Measurements from ENCODE around the gene OLIG2. TPM values are rescaled to one million over a fixed set of nuclear protein-coding genes. Genes with fewer than 3 reads are reported as not detected.

Gene OLIG2
- total and polyA plus RNA-seq, 2 of the 13 experiments (the other 11 are each of a cell fraction or from before 2014, with no cell fraction given), result not detected

DNA sequence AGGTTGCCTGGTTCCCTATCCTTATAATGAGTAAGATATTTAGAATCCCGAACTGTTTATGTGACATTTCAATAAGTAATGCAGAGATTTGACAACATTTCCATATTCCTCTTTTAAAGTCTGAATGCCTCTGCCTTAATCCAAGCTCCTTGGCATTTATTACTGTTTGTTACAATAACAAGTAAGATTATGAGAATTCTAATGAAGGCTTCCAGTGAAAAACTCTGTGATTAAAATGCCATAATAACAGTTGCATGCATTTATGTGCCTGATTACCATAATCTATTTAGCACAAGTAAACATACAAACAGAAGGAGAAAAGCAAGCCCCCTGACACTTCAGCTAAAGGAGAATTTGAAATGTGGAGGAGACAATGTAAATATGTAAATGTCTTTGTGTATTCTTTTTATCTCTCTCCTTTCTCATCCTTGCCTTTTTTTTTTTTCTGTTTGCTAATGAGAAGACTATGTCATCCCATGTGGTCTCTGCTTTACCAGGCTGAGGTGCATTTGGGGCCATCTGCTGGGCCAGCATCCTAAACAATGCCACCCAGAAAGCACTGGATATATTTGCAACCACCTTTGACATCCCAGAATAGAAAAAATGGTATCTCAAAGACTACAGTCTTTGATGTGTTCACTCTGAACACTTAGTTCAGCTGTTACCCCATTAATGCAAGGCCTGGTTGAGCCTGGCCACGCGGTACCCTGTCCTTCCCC, 17.2 kb upstream of the OLIG2 start:
- 29% methylated on average over 3 of the region's 3 CpGs for WGBS (ENCODE audit: low lambda C conversion rate)
- no peak for FAIRE-seq
- H2AFZ ChIP-seq (ENCODE audit: low read length), result no peak overlapping the region
- no peak overlapping the region for H3K4me3 ChIP-seq (replicated peaks in 1 of 3; ENCODE audit: insufficient read depth in 1 of 3, low read depth in 2 of 3, low read length in 3 of 3)
- peaks cover 8% of the 10 kb centered on the region; the same call in 1 of the 2 replicates for H3K4me1 ChIP-seq (ENCODE audit: insufficient read depth, low read length)
- ATAC-seq, result no peak
- no peak overlapping the region for H3K27ac ChIP-seq (ENCODE audit: extremely low read length, insufficient read depth, low read length)
- TF ChIP-seq, protein P1, sequence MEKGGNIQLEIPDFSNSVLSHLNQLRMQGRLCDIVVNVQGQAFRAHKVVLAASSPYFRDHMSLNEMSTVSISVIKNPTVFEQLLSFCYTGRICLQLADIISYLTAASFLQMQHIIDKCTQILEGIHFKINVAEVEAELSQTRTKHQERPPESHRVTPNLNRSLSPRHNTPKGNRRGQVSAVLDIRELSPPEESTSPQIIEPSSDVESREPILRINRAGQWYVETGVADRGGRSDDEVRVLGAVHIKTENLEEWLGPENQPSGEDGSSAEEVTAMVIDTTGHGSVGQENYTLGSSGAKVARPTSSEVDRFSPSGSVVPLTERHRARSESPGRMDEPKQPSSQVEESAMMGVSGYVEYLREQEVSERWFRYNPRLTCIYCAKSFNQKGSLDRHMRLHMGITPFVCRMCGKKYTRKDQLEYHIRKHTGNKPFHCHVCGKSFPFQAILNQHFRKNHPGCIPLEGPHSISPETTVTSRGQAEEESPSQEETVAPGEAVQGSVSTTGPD (CRISPR knock-in tag; IDR thresholded peaks at IDR 0.05), result no peak
- TF ChIP-seq ZSCAN22 (CRISPR knock-in tag; IDR thresholded peaks at IDR 0.05) (no peak), HNF4A (CRISPR knock-in tag; IDR thresholded peaks at IDR 0.05) (no peak), PCBP1 (IDR thresholded peaks at IDR 0.05; ENCODE audit: borderline replicate concordance, low read depth, low read length) (no peak), XRCC5 (optimal IDR thresholded peaks at IDR 0.05; ENCODE audit: low read length) (no peak)
- TF ChIP-seq, protein P2, sequence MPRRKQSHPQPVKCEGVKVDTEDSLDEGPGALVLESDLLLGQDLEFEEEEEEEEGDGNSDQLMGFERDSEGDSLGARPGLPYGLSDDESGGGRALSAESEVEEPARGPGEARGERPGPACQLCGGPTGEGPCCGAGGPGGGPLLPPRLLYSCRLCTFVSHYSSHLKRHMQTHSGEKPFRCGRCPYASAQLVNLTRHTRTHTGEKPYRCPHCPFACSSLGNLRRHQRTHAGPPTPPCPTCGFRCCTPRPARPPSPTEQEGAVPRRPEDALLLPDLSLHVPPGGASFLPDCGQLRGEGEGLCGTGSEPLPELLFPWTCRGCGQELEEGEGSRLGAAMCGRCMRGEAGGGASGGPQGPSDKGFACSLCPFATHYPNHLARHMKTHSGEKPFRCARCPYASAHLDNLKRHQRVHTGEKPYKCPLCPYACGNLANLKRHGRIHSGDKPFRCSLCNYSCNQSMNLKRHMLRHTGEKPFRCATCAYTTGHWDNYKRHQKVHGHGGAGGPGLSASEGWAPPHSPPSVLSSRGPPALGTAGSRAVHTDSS (CRISPR knock-in tag; conservative IDR thresholded peaks at IDR 0.05), result no peak
- TF ChIP-seq, protein P3, sequence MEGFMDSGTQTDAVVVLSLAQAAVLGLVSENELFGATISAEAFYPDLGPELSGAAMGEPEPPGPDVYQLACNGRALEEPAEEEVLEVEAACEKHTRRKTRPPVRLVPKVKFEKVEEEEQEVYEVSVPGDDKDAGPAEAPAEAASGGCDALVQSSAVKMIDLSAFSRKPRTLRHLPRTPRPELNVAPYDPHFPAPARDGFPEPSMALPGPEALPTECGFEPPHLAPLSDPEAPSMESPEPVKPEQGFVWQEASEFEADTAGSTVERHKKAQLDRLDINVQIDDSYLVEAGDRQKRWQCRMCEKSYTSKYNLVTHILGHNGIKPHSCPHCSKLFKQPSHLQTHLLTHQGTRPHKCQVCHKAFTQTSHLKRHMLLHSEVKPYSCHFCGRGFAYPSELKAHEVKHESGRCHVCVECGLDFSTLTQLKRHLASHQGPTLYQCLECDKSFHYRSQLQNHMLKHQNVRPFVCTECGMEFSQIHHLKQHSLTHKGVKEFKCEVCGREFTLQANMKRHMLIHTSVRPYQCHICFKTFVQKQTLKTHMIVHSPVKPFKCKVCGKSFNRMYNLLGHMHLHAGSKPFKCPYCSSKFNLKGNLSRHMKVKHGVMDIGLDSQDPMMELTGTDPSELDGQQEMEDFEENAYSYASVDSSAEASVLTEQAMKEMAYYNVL (CRISPR knock-in tag; IDR thresholded peaks at IDR 0.05; ENCODE audit: borderline replicate concordance), result no peak
- TF ChIP-seq, protein P4, sequence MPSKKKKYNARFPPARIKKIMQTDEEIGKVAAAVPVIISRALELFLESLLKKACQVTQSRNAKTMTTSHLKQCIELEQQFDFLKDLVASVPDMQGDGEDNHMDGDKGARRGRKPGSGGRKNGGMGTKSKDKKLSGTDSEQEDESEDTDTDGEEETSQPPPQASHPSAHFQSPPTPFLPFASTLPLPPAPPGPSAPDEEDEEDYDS (CRISPR knock-in tag; IDR thresholded peaks at IDR 0.05), result no peak
- H3K4me2 ChIP-seq (ENCODE audit: low read depth, low read length), result no peak overlapping the region
- H3K9me3 ChIP-seq (ENCODE audit: low read length), result no peaks in the 10 kb centered on the region
- in situ Hi-C loops (cut with HindIII; ENCODE audit: extremely low pct_ligation_motif_present, low pct_unique_long_range_greater_than_20kb) (no loop called here), intact Hi-C loops (cut with micrococcal nuclease; ENCODE audit: unreplicated experiment) (no loop called here)
- DNase-seq (ENCODE audit: low spot score), result no peak
- no TSS peak for BruUV-seq (replicated peaks)
- H4K20me1 ChIP-seq (ENCODE audit: insufficient read depth, low read length), result no peaks in the 10 kb centered on the region
- H3K79me2 ChIP-seq (ENCODE audit: insufficient read depth, low read length), result no peaks in the 10 kb centered on the region
- CTCF ChIA-PET (ENCODE audit: low intra/inter-chr PET ratio, low total read pairs), result no interaction called here
- no peak overlapping the region for H3K9ac ChIP-seq (ENCODE audit: insufficient read depth, low read depth, low read length)
- H3K36me3 ChIP-seq (replicated peaks in 1 of 2; ENCODE audit: control insufficient read depth in 1 of 2, insufficient read depth in 2 of 2, low read length in 2 of 2), result no peaks in the 10 kb centered on the region
- H3K27me3 ChIP-seq (ENCODE audit: control insufficient read depth in 1 of 2, insufficient read depth in 2 of 2, low read length in 2 of 2), result no peaks in the 10 kb centered on the region; a peak in 1 of 5 replicates
- POLR2A ChIA-PET, result no interaction called here

All from HepG2 (cell line).